ENCODE measurements around the gene PEAK1. TPM values are rescaled to one million over a fixed set of nuclear protein-coding genes. Genes with fewer than 3 reads are reported as not detected.

PEAK1 gene
- polyA plus RNA-seq, 2 of the 4 experiments (the other 2 are of a cell fraction), result 7.5 to 13.7 TPM

GRCh38 chr15:77099741-77100463 is 320.0 kb downstream of the PEAK1 start (continued):
- TF ChIP-seq HMGXB4 (CRISPR knock-in tag; IDR thresholded peaks at IDR 0.05; ENCODE audit: borderline replicate concordance) (no peak), FOXS1 (CRISPR knock-in tag; IDR thresholded peaks at IDR 0.05) (no peak)

GRCh38 chr15:77098572-77098971 is 321.3 kb downstream of the PEAK1 start:
- CTCF ChIA-PET, result interaction anchor here (0.6 to 4.7 kb wide), 3 partner anchors 8 to 401 kb away, joined by 3 to 23 read pairs (median 11); no protein-coding TSS in a partner anchor
- FAIRE-seq, result no peak

More at GRCh38 chr15:77098572-77098971, 321.3 kb downstream of the PEAK1 start:
- ATAC-seq (no peak), DNase-seq (ENCODE audit: low read depth in 1 of 2, low spot score in 1 of 2) (no peak)
- WGBS (ENCODE audit: missing lambda C conversion rate), result 67% methylated on average over 4 of the region's 4 CpGs
- no peaks in the 10 kb centered on the region for H3K4me1 ChIP-seq
- H3K27ac ChIP-seq, result no peak overlapping the region
- POLR2A ChIA-PET, result no interaction called here
- H3K4me3 ChIP-seq, result no peak overlapping the region
- H3K4me2 ChIP-seq, result no peak overlapping the region
- no peaks in the 10 kb centered on the region for H3K9me3 ChIP-seq
- no peak for TF ChIP-seq RARB (CRISPR knock-in tag; IDR thresholded peaks at IDR 0.05)
- no peak for TF ChIP-seq HOXB5 (CRISPR knock-in tag; IDR thresholded peaks at IDR 0.05)
- TF ChIP-seq, protein P1, sequence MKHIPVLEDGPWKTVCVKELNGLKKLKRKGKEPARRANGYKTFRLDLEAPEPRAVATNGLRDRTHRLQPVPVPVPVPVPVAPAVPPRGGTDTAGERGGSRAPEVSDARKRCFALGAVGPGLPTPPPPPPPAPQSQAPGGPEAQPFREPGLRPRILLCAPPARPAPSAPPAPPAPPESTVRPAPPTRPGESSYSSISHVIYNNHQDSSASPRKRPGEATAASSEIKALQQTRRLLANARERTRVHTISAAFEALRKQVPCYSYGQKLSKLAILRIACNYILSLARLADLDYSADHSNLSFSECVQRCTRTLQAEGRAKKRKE (CRISPR knock-in tag; IDR thresholded peaks at IDR 0.05; ENCODE audit: low read depth), result no peak
- no peak for TF ChIP-seq MAFK (IDR thresholded peaks at IDR 0.05; ENCODE audit: partially characterized antibody)
- TF ChIP-seq ZFP36 (IDR thresholded peaks at IDR 0.05; ENCODE audit: borderline replicate concordance, partially characterized antibody), result no peak
- TF ChIP-seq HMGXB4 (CRISPR knock-in tag; IDR thresholded peaks at IDR 0.05; ENCODE audit: borderline replicate concordance), result no peak
- no peak for TF ChIP-seq CEBPB (IDR thresholded peaks at IDR 0.05)
- TF ChIP-seq, protein P2, sequence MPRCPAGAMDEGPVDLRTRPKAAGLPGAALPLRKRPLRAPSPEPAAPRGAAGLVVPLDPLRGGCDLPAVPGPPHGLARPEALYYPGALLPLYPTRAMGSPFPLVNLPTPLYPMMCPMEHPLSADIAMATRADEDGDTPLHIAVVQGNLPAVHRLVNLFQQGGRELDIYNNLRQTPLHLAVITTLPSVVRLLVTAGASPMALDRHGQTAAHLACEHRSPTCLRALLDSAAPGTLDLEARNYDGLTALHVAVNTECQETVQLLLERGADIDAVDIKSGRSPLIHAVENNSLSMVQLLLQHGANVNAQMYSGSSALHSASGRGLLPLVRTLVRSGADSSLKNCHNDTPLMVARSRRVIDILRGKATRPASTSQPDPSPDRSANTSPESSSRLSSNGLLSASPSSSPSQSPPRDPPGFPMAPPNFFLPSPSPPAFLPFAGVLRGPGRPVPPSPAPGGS (IDR thresholded peaks at IDR 0.05), result no peak
- TF ChIP-seq NPAS2 (CRISPR knock-in tag; IDR thresholded peaks at IDR 0.05; ENCODE audit: borderline replicate concordance), result no peak
- TF ChIP-seq JUN (IDR thresholded peaks at IDR 0.05), result no peak
- no peak for TF ChIP-seq RAD21 (conservative IDR thresholded peaks at IDR 0.05 in 1 of 2, IDR thresholded peaks at IDR 0.05 in 1 of 2)
- no peak for TF ChIP-seq REST (IDR thresholded peaks at IDR 0.05)
- no peak for TF ChIP-seq NR3C1 (IDR thresholded peaks at IDR 0.05)
- no peak for TF ChIP-seq CBX8 (IDR thresholded peaks at IDR 0.05)
- no peak for TF ChIP-seq ZSCAN20 (CRISPR knock-in tag; IDR thresholded peaks at IDR 0.05)

All from A549 (cell line).